ENCODE results near the gene UBE2E1.

UBE2E1 gene

DNA sequence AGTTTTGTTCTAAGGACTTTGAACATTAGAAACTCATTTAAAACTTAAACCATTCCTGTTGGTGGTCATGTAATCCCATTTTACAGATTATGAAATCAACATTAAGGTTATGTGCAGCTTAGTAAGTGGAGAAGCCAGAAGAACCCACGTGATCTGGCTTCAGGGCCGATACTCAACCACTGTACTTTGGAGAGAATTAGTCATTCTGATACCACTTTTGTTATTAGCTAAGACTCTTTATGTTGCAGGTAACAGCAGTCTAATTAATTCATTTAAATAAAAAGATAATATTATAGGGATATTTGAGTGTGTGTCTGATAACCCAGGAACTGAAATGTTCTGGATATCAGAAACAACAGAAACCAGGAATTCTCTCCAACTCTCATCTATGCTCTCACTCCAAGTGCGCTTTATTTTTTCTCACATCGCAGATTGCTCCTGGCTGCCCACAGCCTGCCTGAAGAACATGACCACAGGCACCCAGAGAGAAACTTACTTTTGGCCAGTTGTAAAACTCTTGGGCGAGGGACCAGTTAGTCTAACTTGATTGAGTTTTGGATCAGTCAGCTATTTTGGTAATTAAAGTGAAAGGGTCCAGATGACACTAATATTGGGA is 25.2 kb downstream of the UBE2E1 start:
- Histone ChIP-seq H3K27me3 (ENCODE audit: control insufficient read depth in 2 of 2, insufficient read depth in 2 of 2, low read length in 2 of 2) (no peaks in the 10 kb centered on the region), H3K9me3 (ENCODE audit: control insufficient read depth in 2 of 2, low read length in 2 of 2) (no peaks in the 10 kb centered on the region), H3K4me1 (ENCODE audit: control insufficient read depth in 2 of 2, insufficient read depth in 2 of 2, low read length in 2 of 2) (peaks cover 0 to 2% of the 10 kb centered on the region in 2 donors), H3K27ac (ENCODE audit: low read depth in 2 of 2, low read length in 2 of 2) (no peak overlapping the region), H3K36me3 (ENCODE audit: control insufficient read depth in 2 of 2, insufficient read depth in 2 of 2, low read length in 2 of 2) (no peaks in the 10 kb centered on the region), H3K9ac (ENCODE audit: low read depth in 1 of 2, low read length in 2 of 2) (no peak overlapping the region), H3K4me3 (ENCODE audit: low read length in 2 of 2) (no peak overlapping the region)

DNA sequence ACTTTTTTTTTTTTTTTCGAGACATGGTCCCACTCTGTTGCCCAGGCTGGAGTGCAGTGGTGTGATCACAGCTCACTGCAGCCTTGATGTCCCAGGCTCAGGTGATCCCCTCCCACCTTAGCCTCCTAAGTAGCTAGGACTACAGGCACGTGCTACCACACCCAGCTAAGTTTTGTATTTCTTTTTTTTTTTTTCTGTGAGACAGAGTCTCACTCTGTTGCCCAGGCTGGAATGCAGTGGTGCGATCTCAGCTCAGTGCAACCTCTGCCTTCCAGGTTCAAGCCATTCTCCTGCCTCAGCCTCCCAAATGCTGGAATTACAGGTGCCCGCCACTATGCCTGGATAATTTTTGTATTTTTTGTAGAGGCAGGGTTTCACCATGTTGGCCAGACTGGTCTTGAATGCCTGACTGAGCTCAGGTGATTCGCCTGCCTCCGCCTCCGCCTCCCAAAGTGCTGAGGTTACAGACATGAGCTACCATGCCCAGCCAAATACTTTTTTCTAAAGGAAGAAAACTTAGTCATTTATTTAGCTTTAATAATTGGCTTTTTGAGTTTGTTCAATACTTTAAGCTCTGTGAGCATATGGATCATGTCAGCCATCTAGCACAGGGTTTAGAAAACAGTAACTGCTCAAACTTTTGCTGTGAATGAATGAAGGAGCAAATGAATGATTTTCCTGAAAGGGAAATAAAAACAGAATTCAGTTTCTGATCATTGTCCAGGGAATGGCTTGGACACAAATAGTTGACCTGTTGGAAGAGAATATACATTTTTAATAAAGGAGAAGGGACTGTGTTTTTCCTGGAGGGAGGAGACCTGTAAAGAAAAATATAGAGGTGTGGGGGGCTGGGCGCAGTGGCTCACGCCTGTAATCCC is 26.0 kb downstream of the UBE2E1 start:
- peaks cover 0 to 2% of the 10 kb centered on the region in 2 donors for H3K4me1 ChIP-seq (ENCODE audit: control insufficient read depth in 2 of 2, insufficient read depth in 2 of 2, low read length in 2 of 2)
- H3K9ac ChIP-seq (ENCODE audit: low read depth in 1 of 2, low read length in 2 of 2), result no peak overlapping the region
- no peaks in the 10 kb centered on the region for H3K27me3 ChIP-seq (ENCODE audit: control insufficient read depth in 2 of 2, insufficient read depth in 2 of 2, low read length in 2 of 2)
- no peak overlapping the region for H3K4me3 ChIP-seq (ENCODE audit: low read length in 2 of 2)
- H3K27ac ChIP-seq (ENCODE audit: low read depth in 2 of 2, low read length in 2 of 2), result no peak overlapping the region
- no peaks in the 10 kb centered on the region for H3K36me3 ChIP-seq (ENCODE audit: control insufficient read depth in 2 of 2, insufficient read depth in 2 of 2, low read length in 2 of 2)
- H3K9me3 ChIP-seq (ENCODE audit: control insufficient read depth in 2 of 2, low read length in 2 of 2), result no peaks in the 10 kb centered on the region

GRCh38 chr3:23832523-23832922 is 26.8 kb downstream of the UBE2E1 start:
- H3K9me3 ChIP-seq (ENCODE audit: control insufficient read depth in 2 of 2, low read length in 2 of 2), result no peaks in the 10 kb centered on the region
- H3K27ac ChIP-seq (ENCODE audit: low read depth in 2 of 2, low read length in 2 of 2), result no peak overlapping the region
- H3K4me3 ChIP-seq (ENCODE audit: low read length in 2 of 2), result no peak overlapping the region
- no peaks in the 10 kb centered on the region for H3K36me3 ChIP-seq (ENCODE audit: control insufficient read depth in 2 of 2, insufficient read depth in 2 of 2, low read length in 2 of 2)
- no peak overlapping the region for H3K9ac ChIP-seq (ENCODE audit: low read depth in 1 of 2, low read length in 2 of 2)
- peaks cover 0 to 6% of the 10 kb centered on the region in 2 donors for H3K4me1 ChIP-seq (ENCODE audit: control insufficient read depth in 2 of 2, insufficient read depth in 2 of 2, low read length in 2 of 2)
- H3K27me3 ChIP-seq (ENCODE audit: control insufficient read depth in 2 of 2, insufficient read depth in 2 of 2, low read length in 2 of 2), result no peaks in the 10 kb centered on the region

- H3K27ac ChIP-seq (ENCODE audit: low read depth in 2 of 2, low read length in 2 of 2), result no peak overlapping the region
- H3K4me1 ChIP-seq (ENCODE audit: control insufficient read depth in 2 of 2, insufficient read depth in 2 of 2, low read length in 2 of 2), result peaks cover 0 to 6% of the 10 kb centered on the region in 2 donors
- no peaks in the 10 kb centered on the region for H3K27me3 ChIP-seq (ENCODE audit: control insufficient read depth in 2 of 2, insufficient read depth in 2 of 2, low read length in 2 of 2)
- H3K36me3 ChIP-seq (ENCODE audit: control insufficient read depth in 2 of 2, insufficient read depth in 2 of 2, low read length in 2 of 2), result no peaks in the 10 kb centered on the region
- H3K9ac ChIP-seq (ENCODE audit: low read depth in 1 of 2, low read length in 2 of 2), result no peak overlapping the region
- no peak overlapping the region for H3K4me3 ChIP-seq (ENCODE audit: low read length in 2 of 2)
- H3K9me3 ChIP-seq (ENCODE audit: control insufficient read depth in 2 of 2, low read length in 2 of 2), result no peaks in the 10 kb centered on the region
Observed at GRCh38 chr3:23834082-23834870, 28.5 kb downstream of the UBE2E1 start.

DNA sequence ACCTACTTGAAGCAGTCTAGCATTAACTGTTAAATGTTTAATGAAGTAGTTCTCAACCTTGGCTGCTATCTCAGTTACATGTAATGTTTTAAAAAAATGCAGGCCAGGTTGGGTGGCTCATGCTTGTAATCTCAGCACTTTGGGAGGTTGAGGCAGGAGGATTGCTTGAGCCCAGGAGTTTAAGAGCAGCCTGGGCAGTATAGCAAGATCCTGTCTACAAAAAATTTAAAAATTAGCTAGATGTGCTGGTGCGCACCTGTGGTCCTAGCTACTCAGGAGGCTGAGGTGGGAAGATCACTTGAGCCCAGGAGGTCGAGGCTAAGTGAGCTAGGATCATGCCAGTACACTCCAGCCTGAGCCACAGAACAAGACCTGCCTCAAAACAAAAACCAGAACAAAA is 29.3 kb downstream of the UBE2E1 start:
- H3K9me3 ChIP-seq (ENCODE audit: control insufficient read depth in 2 of 2, low read length in 2 of 2), result no peaks in the 10 kb centered on the region
- no peak overlapping the region for H3K4me3 ChIP-seq (ENCODE audit: low read length in 2 of 2)
- H3K27ac ChIP-seq (ENCODE audit: low read depth in 2 of 2, low read length in 2 of 2), result no peak overlapping the region
- H3K4me1 ChIP-seq (ENCODE audit: control insufficient read depth in 2 of 2, insufficient read depth in 2 of 2, low read length in 2 of 2), result peaks cover 0 to 6% of the 10 kb centered on the region in 2 donors
- no peak overlapping the region for H3K9ac ChIP-seq (ENCODE audit: low read depth in 1 of 2, low read length in 2 of 2)
- no peaks in the 10 kb centered on the region for H3K36me3 ChIP-seq (ENCODE audit: control insufficient read depth in 2 of 2, insufficient read depth in 2 of 2, low read length in 2 of 2)
- no peaks in the 10 kb centered on the region for H3K27me3 ChIP-seq (ENCODE audit: control insufficient read depth in 2 of 2, insufficient read depth in 2 of 2, low read length in 2 of 2)

DNA sequence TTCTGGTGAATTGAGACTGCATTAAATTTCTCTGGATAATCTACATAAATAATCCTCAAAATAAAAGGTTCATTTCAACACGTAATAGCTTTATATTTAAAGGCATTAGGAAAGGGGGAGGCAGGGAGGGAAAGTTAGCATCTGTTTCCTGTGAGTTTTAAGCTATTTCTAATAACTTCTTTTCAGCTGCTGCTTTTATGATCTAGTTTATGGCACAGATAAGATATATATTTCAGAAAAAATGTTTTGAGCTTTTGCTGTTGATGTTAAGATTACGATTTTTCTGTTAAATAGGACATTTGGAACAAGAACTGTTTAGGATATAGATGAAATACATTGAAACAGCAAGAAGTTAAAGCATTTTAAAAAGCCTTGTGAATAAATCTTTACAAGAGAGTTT is 30.0 kb downstream of the UBE2E1 start:
- Histone ChIP-seq H3K4me3 (ENCODE audit: low read length in 2 of 2) (no peak overlapping the region), H3K36me3 (ENCODE audit: control insufficient read depth in 2 of 2, insufficient read depth in 2 of 2, low read length in 2 of 2) (no peaks in the 10 kb centered on the region), H3K4me1 (ENCODE audit: control insufficient read depth in 2 of 2, insufficient read depth in 2 of 2, low read length in 2 of 2) (peaks cover 0 to 6% of the 10 kb centered on the region in 2 donors), H3K9me3 (ENCODE audit: control insufficient read depth in 2 of 2, low read length in 2 of 2) (no peaks in the 10 kb centered on the region), H3K9ac (ENCODE audit: low read depth in 1 of 2, low read length in 2 of 2) (no peak overlapping the region), H3K27ac (ENCODE audit: low read depth in 2 of 2, low read length in 2 of 2) (no peak overlapping the region), H3K27me3 (ENCODE audit: control insufficient read depth in 2 of 2, insufficient read depth in 2 of 2, low read length in 2 of 2) (no peaks in the 10 kb centered on the region)

DNA sequence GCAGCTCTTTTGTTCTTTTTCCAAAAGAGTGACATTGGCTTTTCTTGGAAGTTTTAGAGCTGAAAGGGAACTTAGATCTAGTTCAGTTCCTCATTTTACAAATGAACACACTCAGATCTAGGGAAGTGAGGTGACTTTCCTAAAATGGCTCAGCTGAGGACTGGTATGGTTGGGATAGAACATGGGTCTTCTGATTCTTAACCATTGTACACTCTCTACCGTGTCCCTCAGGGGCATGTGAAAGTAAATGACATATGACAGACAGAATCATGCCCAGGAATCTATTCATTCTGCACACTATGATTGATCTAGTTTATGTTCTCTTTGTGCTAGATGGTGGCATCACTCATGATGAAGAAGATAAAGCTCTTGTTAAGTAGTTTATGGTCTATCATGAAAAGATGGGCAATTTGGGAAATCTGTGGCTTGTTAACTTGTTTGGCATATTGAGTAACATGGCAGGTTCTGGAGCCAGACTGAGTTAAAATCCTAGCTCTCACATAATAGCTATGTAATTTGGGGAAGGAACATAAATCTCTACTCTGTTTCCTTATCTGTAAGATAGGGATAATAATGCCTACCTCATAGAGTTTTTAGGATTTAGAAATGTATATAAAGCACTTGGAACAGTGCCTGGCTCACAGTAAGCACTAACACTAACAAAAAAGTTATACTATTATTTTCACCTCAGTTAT is 30.9 kb downstream of the UBE2E1 start:
- H3K4me1 ChIP-seq (ENCODE audit: control insufficient read depth in 2 of 2, insufficient read depth in 2 of 2, low read length in 2 of 2), result peaks cover 0 to 6% of the 10 kb centered on the region in 2 donors
- H3K27me3 ChIP-seq (ENCODE audit: control insufficient read depth in 2 of 2, insufficient read depth in 2 of 2, low read length in 2 of 2), result no peaks in the 10 kb centered on the region
- H3K36me3 ChIP-seq (ENCODE audit: control insufficient read depth in 2 of 2, insufficient read depth in 2 of 2, low read length in 2 of 2), result no peaks in the 10 kb centered on the region
- no peak overlapping the region for H3K9ac ChIP-seq (ENCODE audit: low read depth in 1 of 2, low read length in 2 of 2)
- no peak overlapping the region for H3K27ac ChIP-seq (ENCODE audit: low read depth in 2 of 2, low read length in 2 of 2)
- no peaks in the 10 kb centered on the region for H3K9me3 ChIP-seq (ENCODE audit: control insufficient read depth in 2 of 2, low read length in 2 of 2)
- H3K4me3 ChIP-seq (ENCODE audit: low read length in 2 of 2), result no peak overlapping the region

DNA sequence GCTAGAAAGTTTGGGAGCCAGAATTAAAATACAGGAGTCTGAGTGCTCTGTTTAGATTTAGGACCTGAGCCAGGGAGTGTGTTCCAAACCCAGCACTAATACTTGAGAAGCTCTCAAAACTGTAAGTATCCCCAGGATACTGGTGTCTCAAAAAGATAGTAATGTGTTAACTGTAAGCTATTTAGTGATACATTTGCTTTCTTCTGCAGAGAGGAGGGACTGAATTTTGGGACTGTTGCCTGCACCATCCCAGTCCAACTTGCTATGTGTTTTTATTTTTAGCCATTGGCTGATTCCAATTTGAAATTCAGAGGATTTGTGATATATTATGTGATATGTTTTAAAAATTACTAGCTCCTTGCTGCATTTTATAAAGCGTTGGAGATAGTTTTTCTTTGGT is 31.5 kb downstream of the UBE2E1 start:
- Histone ChIP-seq H3K9me3 (ENCODE audit: control insufficient read depth in 2 of 2, low read length in 2 of 2) (no peaks in the 10 kb centered on the region), H3K27ac (ENCODE audit: low read depth in 2 of 2, low read length in 2 of 2) (no peak overlapping the region), H3K9ac (ENCODE audit: low read depth in 1 of 2, low read length in 2 of 2) (no peak overlapping the region), H3K27me3 (ENCODE audit: control insufficient read depth in 2 of 2, insufficient read depth in 2 of 2, low read length in 2 of 2) (no peaks in the 10 kb centered on the region), H3K4me1 (ENCODE audit: control insufficient read depth in 2 of 2, insufficient read depth in 2 of 2, low read length in 2 of 2) (peaks cover 0 to 6% of the 10 kb centered on the region in 2 donors), H3K36me3 (ENCODE audit: control insufficient read depth in 2 of 2, insufficient read depth in 2 of 2, low read length in 2 of 2) (no peaks in the 10 kb centered on the region), H3K4me3 (ENCODE audit: low read length in 2 of 2) (no peak overlapping the region)

DNA sequence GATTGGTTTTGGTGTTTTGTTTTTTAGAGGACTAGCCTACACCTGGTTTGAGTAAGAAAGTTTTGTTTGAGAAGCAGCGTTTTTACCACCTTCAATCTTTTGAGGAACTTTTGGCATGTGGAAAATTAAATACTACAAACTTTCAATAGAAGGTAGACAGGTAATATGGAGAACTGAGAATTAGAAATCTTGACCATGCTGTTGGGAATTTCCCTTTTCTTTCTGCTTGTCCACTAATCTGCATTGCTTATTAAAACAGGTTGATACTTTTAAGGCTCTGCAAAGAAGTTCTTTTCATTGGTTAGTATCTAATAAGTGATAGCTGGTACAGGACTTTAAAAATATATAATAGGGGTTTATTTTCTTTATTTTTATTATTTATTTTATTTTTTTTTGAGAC is 31.9 kb downstream of the UBE2E1 start:
- no peaks in the 10 kb centered on the region for H3K9me3 ChIP-seq (ENCODE audit: control insufficient read depth in 2 of 2, low read length in 2 of 2)
- H3K27ac ChIP-seq (ENCODE audit: low read depth in 2 of 2, low read length in 2 of 2), result no peak overlapping the region
- H3K4me1 ChIP-seq (ENCODE audit: control insufficient read depth in 2 of 2, insufficient read depth in 2 of 2, low read length in 2 of 2), result peaks cover 0 to 6% of the 10 kb centered on the region in 2 donors
- no peak overlapping the region for H3K9ac ChIP-seq (ENCODE audit: low read depth in 1 of 2, low read length in 2 of 2)
- no peak overlapping the region for H3K4me3 ChIP-seq (ENCODE audit: low read length in 2 of 2)
- no peaks in the 10 kb centered on the region for H3K27me3 ChIP-seq (ENCODE audit: control insufficient read depth in 2 of 2, insufficient read depth in 2 of 2, low read length in 2 of 2)
- H3K36me3 ChIP-seq (ENCODE audit: control insufficient read depth in 2 of 2, insufficient read depth in 2 of 2, low read length in 2 of 2), result no peaks in the 10 kb centered on the region
